Measurements from ENCODE around the gene CREB3L4. TPM values are rescaled to one million over a fixed set of nuclear protein-coding genes. Genes with fewer than 3 reads are reported as not detected.
"Not testable (repeated sequence)": the region's sequence is repeated elsewhere in the genome, so short reads cannot be mapped to it uniquely, and the experiment has no call there.

Gene CREB3L4
- total RNA-seq, 3 donors from 2014 or later (not counting 1 experiment from before 2014, with no cell fraction given): 10.8 to 16.8 (median 10.9) TPM

GRCh38 chr1:153977250-153978240 is 9.8 kb downstream of the CREB3L4 start, which contains the start of gene JTB:
Gene JTB (minus strand): TSS chr1:153977674. CDS start chr1:153977252, 422 bp downstream.
- Mint-ChIP-seq H3K9me3 (no peaks in the 10 kb centered on the region), H3K36me3 (no peaks in the 10 kb centered on the region), H3K27ac (peak within 1 kb of the TSS; percentile 76 to 89), H3K4me1 (peaks cover 25 to 30% of the 10 kb centered on the region in 2 donors), H3K4me3 (peak within 1 kb of the TSS; percentile 89), H3K27me3 (ENCODE audit: low read depth in 2 of 2) (peaks cover 0 to 4% of the 10 kb centered on the region in 2 donors)
- DNase-seq (peak; percentile 76 to 91), ATAC-seq (peak; percentile 97 to 98 (median 97))
- H3K27me3 ChIP-seq (ENCODE audit: control insufficient read depth, insufficient read depth, low read length): no peaks in the 10 kb centered on the region
- under 1% methylated on average over 71 of the region's 75 CpGs for WGBS (ENCODE audit: insufficient coverage)
- intact Hi-C loops (cut with micrococcal nuclease): loop anchor here (1.0 to 2.0 kb wide), 3 partner anchors 10 to 19 kb away; partner anchors contain the start of genes CREB3L4, CRTC2 and RPS27
- H3K4me3 ChIP-seq (ENCODE audit: low read length): peak within 1 kb of the TSS; percentile 84
- H3K4me1 ChIP-seq (ENCODE audit: control insufficient read depth, insufficient read depth, low read length): peaks cover 16% of the 10 kb centered on the region
- H3K9me3 ChIP-seq (ENCODE audit: control insufficient read depth, insufficient read depth, low read length): no peaks in the 10 kb centered on the region
- no peak for TF ChIP-seq CTCF (IDR thresholded peaks at IDR 0.05)
- H3K36me3 ChIP-seq (ENCODE audit: control insufficient read depth, insufficient read depth, low read length): peaks cover 26% of the 10 kb centered on the region
- H3K27ac ChIP-seq (ENCODE audit: low read length): peak within 1 kb of the TSS; percentile 37

GRCh38 chr1:153978274-153978909 is 10.7 kb downstream of the CREB3L4 start:
- peak overlapping the region; percentile 84 for H3K4me3 ChIP-seq (ENCODE audit: low read length)
- no peaks in the 10 kb centered on the region for H3K9me3 ChIP-seq (ENCODE audit: control insufficient read depth, insufficient read depth, low read length)
- H3K27me3 Mint-ChIP-seq (ENCODE audit: low read depth in 2 of 2): peaks cover 0 to 4% of the 10 kb centered on the region in 2 donors
- no peak for TF ChIP-seq CTCF (IDR thresholded peaks at IDR 0.05)
- ATAC-seq (no peak), DNase-seq (peak in 1 of 2 donors; percentile 21)
- H3K36me3 Mint-ChIP-seq: no peaks in the 10 kb centered on the region
- peak overlapping the region; percentile 76 to 89 for H3K27ac Mint-ChIP-seq
- peak overlapping the region; percentile 37 for H3K27ac ChIP-seq (ENCODE audit: low read length)
- peaks cover 22% of the 10 kb centered on the region for H3K36me3 ChIP-seq (ENCODE audit: control insufficient read depth, insufficient read depth, low read length)
- no peaks in the 10 kb centered on the region for H3K9me3 Mint-ChIP-seq
- peak overlapping the region; percentile 89 for H3K4me3 Mint-ChIP-seq
- peaks cover 25 to 26% of the 10 kb centered on the region in 2 donors for H3K4me1 Mint-ChIP-seq
- peaks cover 16% of the 10 kb centered on the region for H3K4me1 ChIP-seq (ENCODE audit: control insufficient read depth, insufficient read depth, low read length)
- intact Hi-C loops (cut with micrococcal nuclease): no loop called here
- 78% methylated on average over 9 of the region's 9 CpGs for WGBS (ENCODE audit: insufficient coverage)
- no peaks in the 10 kb centered on the region for H3K27me3 ChIP-seq (ENCODE audit: control insufficient read depth, insufficient read depth, low read length)

- ATAC-seq, H3K36me3 Mint-ChIP-seq: not testable (repeated sequence)
- H3K36me3 ChIP-seq (ENCODE audit: control insufficient read depth, insufficient read depth, low read length): peaks cover 15% of the 10 kb centered on the region
Measured at GRCh38 chr1:153979091-153979490, 11.4 kb downstream of the CREB3L4 start.

GRCh38 chr1:153981735-153982134 is 14.0 kb downstream of the CREB3L4 start:
- H3K27ac ChIP-seq (ENCODE audit: low read length); H3K27me3 ChIP-seq (ENCODE audit: control insufficient read depth, insufficient read depth, low read length); H3K4me3 ChIP-seq (ENCODE audit: low read length); H3K36me3 ChIP-seq (ENCODE audit: control insufficient read depth, insufficient read depth, low read length); H3K9me3 Mint-ChIP-seq; H3K27ac Mint-ChIP-seq; H3K9me3 ChIP-seq (ENCODE audit: control insufficient read depth, insufficient read depth, low read length); H3K36me3 Mint-ChIP-seq; ATAC-seq; intact Hi-C loops (cut with micrococcal nuclease); H3K4me3 Mint-ChIP-seq; DNase-seq: not testable (repeated sequence)
- 92% methylated on average over 2 of the region's 2 CpGs for WGBS (ENCODE audit: insufficient coverage)
- peaks cover 18 to 23% of the 10 kb centered on the region in 2 donors for H3K4me1 Mint-ChIP-seq
- peaks cover 14% of the 10 kb centered on the region for H3K4me1 ChIP-seq (ENCODE audit: control insufficient read depth, insufficient read depth, low read length)
- H3K27me3 Mint-ChIP-seq (ENCODE audit: low read depth in 2 of 2): peaks cover 21% of the 10 kb centered on the region in 2 donors

More at GRCh38 chr1:153979091-153979490, 11.4 kb downstream of the CREB3L4 start:
- Mint-ChIP-seq H3K4me1 (peaks cover 24 to 25% of the 10 kb centered on the region in 2 donors), H3K4me3 (peak overlapping the region; percentile 89), H3K27ac (peak overlapping the region in 1 of 2 donors; percentile 76)
- H3K4me3 ChIP-seq (ENCODE audit: low read length); H3K27me3 ChIP-seq (ENCODE audit: control insufficient read depth, insufficient read depth, low read length); DNase-seq; H3K9me3 ChIP-seq (ENCODE audit: control insufficient read depth, insufficient read depth, low read length); H3K27ac ChIP-seq (ENCODE audit: low read length); H3K27me3 Mint-ChIP-seq (ENCODE audit: low read depth in 2 of 2); H3K9me3 Mint-ChIP-seq; intact Hi-C loops (cut with micrococcal nuclease): not testable (repeated sequence)
- peaks cover 16% of the 10 kb centered on the region for H3K4me1 ChIP-seq (ENCODE audit: control insufficient read depth, insufficient read depth, low read length)
- WGBS (ENCODE audit: insufficient coverage): 97% methylated on average over 12 of the region's 12 CpGs

Data from natural killer cell (primary cell).